Occipital lobe (tissue), 2 donors: Measurements from ENCODE around the gene GTF2H4. TPM values are rescaled to one million over a fixed set of nuclear protein-coding genes. Genes with fewer than 3 reads are reported as not detected.
A peak's percentile ranks its signal among the peaks of the same experiment; 100 is the strongest.

Experiments used
- DNase-seq: peaks from one replicate; lab custom pipeline; 2025; lab: John Stamatoyannopoulos, UW
- total RNA-seq: library from RNA; depleted of rRNA; stranded (reverse); fragments of >200 nt; gene quantifications from one replicate; pipeline ENCODE4 v1.2.3, GENCODE V29; 2014

Gene GTF2H4
- total RNA-seq, 1 donor from 2014 or later: 20.0 TPM

DNA sequence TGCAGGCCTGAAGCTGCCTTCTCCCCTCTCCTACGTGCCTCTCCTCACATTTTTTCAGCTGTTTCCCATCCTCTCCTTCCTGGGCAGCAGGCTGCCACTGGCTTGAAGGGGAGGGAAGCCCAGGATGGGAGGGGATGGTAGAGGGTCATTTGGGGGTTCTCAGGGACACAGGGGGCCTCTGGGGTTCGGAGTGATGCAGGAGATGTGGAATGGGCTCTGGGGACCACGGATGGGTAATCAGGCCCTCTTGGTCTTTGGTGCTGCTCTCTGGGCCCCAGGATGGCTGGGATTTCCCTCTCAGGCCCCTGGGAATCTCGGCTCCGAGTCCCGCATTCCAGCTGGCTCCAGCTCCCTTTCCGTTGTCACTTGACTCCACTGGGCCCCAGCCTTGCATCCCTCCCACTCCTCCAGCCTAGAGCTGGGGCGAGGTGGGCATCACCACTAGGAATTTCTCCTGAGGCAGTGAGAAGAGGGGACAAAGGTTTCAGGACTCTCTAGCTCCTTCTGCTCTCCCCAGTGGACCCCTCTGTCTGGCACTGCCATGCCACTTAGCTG, 25.7 kb upstream of the GTF2H4 start:
- no peak for DNase-seq

DNA sequence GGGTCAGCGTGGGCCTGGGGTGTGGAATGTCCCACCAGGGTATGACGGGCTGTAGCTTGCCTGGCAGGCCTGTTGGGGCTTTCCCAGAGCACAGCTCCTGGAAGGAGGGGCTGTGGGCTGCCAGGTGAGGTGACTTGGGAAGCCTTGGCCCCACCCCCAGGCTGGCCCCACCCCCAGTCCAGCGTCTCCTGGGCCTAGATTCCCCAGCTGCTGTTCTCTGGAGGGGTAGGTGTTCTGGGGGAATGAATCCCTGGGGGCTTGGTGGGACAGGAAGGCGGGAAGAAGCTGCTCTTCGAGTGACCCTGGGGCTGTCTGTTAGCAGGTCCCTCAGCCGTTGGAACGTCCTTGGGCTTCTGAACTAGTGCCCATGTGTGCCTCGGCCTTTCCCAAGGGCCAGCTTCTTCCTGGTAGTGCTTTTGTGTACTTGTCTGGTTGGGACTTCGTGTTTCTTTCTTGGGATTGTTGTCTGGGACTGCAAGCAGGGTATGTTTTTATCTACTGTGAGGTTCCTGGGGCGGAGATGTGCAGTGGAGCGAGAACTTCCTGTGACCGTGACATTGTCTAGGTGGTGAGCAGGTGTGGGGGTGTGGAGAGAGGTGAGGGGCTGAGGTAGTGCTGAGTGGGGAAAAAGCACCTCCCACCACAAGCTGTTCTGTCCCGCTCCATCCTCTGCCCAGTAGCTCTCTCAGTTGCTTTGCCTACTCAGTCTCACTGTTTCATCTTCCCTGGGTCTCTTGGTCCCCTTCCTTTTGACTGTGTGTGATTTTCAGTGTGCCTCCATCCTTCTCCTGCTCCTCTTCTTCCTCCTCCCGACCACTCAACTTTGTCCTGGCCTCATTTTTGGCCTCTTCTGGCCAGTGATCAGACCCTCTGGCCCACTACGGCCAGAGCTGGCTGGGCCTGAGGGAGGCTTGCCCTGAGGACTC, 25.0 kb upstream of the GTF2H4 start:
- DNase-seq: no peak

DNA sequence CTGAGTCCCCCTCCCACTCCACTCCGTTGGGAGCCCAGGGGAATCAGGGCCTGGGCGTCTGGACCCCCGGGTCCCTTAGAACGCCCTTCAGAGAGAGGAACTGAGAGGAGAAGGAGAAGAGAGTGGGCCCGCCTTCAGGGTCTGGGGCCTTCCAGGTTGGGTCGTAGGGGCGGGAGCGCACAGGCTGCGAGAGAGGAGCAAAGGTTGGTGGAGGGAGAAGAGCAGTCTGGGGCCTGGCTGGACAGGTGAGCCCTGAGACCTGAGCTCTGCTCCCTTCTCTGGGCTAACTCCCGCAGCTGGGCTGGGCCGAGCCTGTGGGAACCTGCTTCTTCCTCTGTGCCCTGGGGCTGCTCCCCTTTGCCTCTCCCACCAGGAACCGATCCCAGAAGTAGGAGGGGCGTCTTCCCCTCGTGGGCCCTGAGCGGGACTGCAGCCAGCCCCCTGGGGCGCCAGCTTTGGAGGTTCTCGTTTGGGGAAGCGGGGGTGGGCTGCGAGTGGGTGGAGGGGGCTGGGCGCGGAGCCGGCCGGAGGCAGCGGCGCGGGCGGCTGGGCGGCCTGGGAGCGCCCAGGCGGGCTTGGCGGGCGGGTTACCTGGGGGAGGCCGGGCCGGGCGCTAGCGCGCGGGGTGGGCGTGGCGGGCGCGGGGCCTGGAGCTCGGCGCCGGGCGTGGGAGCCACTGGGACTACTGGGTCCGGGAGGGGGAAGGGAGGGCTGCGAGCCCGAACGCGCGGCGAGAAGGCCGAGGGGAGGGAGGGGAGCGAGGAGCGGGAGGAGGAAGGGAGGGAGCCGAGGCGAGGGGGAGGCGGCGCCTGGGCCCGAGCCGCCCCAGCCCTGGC, 24.1 kb upstream of the GTF2H4 start, which contains the start of gene DDR1:
TSS of gene DDR1 (plus strand) at position 835 of the 836 bp plus-strand sequence. CDS start 4,211 bp downstream, outside the sequence.
- DNase-seq: peak; percentile 78

DNA sequence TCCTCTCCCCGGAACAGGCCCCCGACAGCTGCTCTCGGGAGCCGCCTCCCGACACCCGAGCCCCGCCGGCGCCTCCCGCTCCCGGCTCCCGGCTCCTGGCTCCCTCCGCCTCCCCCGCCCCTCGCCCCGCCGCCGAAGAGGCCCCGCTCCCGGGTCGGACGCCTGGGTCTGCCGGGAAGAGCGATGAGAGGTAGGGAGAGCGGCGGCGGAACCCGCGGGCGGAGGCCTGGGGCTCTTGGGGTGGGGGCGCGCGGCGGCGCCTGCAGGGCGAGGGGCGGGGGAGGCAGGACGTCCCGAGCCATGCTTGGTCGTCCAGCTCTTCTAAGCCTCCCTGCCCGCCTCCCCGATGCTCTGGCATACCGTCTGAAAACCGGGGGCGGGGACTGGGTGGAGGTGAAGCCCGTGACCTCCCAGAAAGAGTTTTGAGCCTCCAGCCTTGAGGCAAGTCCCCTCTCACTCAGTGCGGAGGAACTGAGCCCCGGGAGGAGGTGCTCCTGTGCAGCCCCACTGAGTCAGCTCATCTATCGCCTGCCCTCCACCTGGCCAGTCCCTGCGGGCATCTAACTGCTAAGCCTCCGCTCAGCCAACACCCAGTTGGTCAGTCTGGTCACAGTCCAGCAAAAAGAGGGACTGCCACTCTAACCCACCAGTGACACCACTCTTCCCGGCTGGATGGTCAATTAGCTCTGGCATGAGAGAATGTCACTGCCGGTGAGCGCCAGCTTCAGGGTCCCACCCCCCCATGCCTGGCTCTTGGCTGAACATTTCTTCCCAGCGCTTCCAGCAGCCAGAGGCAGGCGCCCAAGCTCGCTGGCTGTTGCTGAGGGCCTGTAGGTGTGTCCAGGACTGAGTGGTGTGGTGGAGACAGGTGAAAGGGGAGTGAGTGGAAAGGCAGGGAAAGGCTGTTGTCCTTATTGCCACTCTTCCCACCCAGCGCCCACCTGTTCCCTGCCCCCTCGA, 23.2 kb upstream of the GTF2H4 start:
- peak; percentile 56 for DNase-seq

DNA sequence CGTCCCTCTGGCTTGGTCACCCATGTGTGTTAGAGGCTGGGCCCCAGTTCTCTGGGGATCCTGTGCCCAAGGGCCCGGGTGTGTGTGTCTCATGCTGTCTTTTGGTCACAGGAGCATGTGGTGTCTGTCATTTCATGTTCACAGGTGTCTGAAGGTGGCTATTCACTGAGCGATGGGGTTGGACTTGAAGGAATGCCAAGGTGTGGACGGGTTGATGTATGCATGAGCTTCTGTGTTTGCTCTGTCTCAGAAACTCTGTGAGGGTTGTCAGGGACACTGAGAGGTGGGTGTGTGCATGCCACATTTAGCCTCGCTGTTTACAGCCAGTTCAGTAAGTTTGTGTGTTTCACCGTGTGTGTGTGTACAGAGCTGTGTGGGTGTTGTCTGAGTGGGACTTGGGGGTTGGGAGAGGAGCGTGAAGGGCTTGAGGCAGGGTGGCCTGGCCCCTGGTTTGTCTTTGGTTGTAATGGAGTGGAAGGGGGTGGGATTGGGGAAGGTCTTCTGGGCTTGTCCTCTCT, 22.5 kb upstream of the GTF2H4 start:
- peak; percentile 56 for DNase-seq

DNA sequence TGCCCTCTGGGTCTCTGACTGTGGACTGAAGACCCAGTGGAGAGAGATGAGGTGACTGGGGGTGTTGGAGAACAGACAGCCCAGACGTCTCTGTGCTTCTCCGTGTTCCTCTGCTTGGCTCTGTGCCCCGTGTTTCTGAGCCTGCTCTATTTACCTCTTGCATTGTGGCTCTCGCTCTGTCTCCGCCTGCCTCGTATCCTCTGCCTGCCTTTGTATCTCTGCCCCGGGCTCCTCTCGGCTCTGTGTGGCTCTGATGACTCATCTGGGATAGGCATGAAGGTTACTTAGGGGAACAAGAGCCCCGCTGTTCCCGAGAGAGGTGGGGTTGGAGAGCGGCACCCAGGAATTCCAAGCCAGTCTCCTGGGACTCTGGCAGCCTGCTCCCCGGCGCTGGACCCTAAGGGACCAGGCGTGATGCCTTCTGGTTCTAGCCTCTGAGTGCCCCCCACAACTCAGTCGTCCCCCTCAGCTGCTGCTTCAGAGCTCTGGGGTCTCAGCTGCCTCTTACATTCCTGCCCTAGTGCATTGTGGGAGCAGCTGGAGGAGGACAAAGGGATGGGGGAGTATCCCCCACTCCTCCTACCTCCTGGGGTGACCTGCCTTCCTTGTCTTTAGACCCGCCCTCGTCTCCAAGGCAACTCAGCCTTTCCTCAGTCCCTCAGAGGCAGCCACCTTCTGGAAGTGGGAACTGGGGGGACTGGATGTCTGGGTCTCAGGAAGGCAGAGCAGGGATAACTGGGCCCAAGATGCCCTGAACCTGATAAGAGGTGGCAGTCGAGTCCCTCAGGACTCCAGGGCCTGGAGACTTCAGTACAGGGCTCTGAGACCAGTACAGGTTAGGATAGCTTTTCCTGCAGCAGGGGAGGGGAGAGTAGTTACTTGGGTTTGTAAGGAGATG, 21.8 kb upstream of the GTF2H4 start:
- DNase-seq: peak; percentile 77

DNA sequence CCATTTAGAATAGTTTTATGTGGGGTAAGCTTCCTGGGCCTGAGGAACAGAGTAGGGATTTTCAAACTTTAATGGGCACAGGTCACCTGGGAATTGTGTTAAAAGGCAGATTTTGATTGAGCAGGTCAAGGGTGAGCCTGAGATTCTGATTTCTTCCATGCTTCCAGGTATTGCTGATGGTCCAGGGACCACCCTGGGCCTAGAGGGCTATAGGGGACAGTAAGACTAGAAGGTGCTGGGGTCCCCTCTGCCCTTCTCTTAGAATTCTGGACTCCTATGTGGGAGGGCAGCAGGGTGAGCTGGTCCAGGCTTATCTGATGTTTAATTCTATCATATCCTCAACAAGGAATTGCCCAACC, 21.1 kb upstream of the GTF2H4 start:
- DNase-seq: no peak

DNA sequence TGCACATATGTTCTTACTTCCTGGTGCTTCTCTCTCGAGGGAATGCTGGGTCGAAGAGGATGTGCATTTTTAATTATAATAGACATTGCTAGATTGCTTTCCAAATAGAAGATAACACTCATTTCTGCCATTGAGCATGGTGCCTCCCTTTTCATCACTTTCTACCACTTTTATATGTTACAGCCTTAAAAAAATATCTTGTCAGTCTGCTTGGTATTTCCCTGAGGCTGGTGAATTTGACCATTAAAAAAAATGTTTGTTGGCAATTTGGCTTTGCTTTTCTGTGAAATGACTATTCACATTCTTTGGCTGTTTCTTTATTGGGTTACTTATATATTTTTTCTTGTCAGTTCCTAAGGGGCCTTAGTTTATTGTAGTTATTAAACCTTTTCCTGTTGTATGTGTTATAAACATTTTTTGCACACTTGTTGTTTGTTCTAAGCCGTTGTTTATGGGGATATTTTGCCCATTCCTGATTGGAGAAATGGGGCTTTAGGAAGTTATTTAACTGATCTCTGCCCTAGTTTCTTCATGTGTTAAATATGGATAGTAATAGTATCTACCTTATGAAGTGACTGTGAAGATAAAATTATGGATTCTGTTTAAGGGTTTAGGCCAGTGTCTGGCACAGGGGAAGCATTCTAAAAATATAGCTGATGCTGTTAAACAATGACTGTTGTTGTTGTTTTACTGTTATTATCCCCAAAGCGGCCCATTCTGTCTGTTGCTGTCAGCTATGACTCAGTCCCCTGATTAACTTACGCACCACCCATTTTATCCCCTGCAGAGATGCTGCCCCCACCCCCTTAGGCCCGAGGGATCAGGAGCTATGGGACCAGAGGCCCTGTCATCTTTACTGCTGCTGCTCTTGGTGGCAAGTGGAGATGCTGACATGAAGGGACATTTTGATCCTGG, 19.8 kb upstream of the GTF2H4 start:
- DNase-seq: peak; percentile 28

DNA sequence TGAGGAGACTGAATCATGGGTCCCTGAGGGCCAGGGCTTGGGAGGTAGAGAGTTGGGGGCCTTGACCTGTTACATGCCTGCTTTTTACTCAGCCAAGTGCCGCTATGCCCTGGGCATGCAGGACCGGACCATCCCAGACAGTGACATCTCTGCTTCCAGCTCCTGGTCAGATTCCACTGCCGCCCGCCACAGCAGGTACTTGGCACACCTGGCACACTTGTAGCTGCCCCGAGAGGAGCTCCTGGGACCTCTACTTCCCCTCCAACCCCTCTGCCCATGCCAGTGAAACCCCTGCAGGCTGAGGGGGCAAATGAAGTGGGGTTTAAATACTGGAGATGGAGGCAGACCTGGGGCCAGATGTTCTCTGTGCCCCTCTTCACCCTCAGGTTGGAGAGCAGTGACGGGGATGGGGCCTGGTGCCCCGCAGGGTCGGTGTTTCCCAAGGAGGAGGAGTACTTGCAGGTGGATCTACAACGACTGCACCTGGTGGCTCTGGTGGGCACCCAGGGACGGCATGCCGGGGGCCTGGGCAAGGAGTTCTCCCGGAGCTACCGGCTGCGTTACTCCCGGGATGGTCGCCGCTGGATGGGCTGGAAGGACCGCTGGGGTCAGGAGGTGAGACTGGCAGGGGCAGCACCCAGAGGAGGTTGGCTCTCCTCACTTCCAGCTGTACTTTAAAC, 19.1 kb upstream of the GTF2H4 start:
- DNase-seq: no peak

DNA sequence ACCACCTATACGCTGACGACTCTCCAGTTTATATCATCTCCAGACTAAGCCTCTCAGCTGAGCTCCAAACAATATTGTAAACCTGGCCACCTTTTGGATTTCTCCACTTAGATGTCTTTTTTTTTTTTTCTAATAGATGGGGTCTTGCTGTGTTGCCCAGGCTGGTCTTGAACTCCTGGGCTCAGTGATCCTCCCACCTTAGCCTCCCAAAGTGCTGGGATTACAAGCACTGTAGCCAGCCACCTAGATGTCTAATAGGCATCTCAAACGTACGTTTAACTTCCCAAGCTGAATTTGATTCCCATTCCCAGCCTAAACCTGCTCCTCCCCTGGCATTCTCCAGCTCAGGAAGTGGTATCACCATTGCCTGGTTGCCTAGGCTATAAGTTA, 18.5 kb upstream of the GTF2H4 start:
- DNase-seq: no peak

DNA sequence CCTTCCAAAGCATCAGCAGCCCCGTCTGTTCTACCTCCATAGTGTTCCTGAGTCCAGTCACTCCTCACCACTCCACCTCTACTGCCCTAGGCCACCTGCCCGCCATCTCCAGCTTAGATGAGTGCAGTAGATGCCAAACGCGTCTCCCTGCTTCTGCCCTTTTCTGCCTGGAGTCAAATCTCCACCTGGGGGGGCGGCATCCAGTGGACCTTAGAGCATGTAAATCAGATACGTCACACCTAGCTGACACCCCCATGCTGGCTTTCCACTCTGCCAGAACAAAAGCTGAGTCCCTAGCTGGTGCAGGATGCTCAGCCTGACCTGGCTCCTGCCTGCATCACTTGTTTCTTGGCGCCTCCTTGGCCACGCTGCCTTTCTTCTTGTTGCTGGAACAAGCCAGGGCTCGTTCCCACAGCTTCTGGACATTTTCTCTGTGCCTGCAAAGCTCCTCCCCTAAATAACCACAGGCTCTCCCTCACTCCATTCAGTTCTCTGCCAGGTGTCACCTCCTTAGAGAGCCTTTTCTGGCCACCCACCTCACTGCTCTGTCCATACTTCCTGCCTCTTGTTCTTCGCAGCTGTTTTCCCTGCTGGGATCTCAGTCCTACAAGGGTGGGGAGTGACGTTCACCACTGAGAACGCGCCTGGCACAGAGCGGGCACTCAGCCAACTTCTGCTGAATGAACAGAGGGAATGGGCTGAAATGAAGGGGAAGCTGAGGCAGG, 17.9 kb upstream of the GTF2H4 start:
- DNase-seq: peak; percentile 60

DNA sequence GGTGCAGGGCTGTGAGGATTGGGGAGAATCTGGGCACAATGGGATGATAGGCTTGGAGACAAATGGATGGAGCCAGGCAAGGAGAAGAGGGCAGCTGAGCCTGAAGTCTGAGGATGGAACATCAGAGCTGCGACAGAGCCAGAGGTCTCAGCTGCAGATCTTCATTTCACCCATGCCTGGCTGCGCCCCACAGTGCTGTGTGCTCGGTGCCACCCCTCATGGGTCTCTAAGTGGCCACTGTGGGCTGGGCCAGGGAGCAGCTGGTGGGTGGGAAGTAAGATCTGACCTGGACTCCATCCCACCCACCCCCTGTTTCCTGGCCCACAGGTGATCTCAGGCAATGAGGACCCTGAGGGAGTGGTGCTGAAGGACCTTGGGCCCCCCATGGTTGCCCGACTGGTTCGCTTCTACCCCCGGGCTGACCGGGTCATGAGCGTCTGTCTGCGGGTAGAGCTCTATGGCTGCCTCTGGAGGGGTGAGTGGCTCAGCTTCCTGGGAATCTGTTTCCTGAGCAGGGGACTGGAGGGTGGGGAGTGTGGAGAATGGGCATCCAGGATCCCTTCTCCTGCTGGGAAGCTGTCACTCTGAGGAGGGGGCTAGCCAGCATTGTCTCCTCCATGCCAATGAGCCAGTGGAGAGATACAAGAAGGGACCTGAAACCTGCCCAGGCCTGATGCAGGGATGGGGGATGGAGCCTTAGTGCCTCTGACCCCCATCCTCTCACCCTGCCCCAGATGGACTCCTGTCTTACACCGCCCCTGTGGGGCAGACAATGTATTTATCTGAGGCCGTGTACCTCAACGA, 17.2 kb upstream of the GTF2H4 start:
- DNase-seq: no peak

DNA sequence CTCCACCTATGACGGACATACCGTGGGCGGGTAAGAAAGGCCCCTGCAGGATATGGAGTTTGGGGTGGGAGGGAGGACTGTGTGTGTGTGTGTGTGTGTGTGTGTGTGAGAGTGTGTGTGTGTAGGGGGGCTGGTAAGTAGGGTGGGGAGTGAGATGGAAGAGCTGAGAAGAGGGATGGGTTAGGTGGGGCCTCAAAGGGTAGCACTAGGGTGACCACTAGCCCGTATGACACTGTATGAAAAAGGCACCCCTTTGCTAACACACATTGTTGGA, 16.6 kb upstream of the GTF2H4 start:
- DNase-seq: no peak

DNA sequence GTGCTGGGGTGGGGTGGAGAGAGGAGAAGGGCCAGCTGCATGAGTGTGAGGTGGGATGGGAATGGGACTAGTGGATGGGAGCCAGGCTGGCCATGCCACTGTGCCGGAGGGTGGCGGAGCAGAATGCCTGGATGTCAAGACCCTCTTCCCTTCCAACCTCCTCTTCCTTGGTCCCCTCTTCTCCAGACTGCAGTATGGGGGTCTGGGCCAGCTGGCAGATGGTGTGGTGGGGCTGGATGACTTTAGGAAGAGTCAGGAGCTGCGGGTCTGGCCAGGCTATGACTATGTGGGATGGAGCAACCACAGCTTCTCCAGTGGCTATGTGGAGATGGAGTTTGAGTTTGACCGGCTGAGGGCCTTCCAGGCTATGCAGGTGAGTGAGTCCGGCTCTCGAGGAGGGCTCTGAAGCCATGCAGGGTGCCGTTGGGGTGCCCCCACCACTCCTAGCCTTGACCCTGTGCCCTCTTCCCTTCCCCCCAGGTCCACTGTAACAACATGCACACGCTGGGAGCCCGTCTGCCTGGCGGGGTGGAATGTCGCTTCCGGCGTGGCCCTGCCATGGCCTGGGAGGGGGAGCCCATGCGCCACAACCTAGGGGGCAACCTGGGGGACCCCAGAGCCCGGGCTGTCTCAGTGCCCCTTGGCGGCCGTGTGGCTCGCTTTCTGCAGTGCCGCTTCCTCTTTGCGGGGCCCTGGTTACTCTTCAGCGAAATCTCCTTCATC, 16.0 kb upstream of the GTF2H4 start:
- DNase-seq: no peak

DNA sequence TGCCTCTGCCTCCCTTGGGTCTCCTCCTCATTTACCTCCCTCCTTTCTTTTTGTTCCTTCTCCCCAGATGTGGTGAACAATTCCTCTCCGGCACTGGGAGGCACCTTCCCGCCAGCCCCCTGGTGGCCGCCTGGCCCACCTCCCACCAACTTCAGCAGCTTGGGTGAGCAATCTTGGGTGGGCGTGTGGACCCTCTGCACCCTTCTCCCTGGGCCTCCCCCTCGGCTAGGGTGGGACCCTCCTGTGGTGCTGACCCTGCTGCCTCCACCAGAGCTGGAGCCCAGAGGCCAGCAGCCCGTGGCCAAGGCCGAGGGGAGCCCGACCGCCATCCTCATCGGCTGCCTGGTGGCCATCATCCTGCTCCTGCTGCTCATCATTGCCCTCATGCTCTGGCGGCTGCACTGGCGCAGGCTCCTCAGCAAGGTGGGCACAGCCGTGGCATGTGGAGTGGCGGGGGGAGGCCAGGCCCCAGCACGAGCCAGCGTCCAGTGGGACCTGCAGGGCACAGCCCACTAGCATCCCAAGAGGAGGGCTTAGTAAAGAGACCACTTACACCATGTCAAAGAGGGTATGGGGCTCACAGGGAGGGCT, 14.9 kb upstream of the GTF2H4 start:
- DNase-seq: no peak

DNA sequence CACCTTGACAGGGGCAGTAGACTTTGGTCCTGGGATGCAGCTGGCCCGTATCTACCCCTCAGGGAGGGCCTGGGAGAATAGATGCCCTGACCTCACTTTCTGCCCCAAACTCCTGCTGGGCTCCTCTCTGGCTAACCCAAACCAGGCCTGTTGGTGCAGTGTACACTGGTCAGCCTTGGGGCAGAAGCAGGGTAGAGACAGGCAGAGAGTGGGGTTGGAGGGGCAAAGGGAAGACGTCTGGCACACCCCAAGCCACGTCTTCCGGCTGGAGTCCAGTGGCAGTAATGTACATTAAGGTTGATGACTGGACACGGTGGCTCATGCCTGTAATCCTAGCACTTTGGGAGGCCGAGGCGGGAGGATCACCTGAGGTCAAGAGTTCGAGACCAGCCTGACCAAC, 14.3 kb upstream of the GTF2H4 start:
- no peak for DNase-seq
